ENCODE results near the gene FOXP4. TPM values are rescaled to one million over a fixed set of nuclear protein-coding genes. Genes with fewer than 3 reads are reported as not detected.

Gene FOXP4
- total and polyA plus RNA-seq, 2 of the 13 experiments (the other 11 are each of a cell fraction or from before 2014, with no cell fraction given), result 11.0 to 12.4 TPM

- TF ChIP-seq ARID4A (CRISPR knock-in tag; IDR thresholded peaks at IDR 0.05; ENCODE audit: borderline replicate concordance), result peak; percentile 57; the same call in 1 of the 2 replicates
- no peak for TF ChIP-seq ZNF274 (CRISPR knock-in tag; IDR thresholded peaks at IDR 0.05)
- no peak for TF ChIP-seq ZNF343 (CRISPR knock-in tag; IDR thresholded peaks at IDR 0.05)
- TF ChIP-seq ZFX (CRISPR knock-in tag; IDR thresholded peaks at IDR 0.05; ENCODE audit: low read depth), result peak; percentile 74
- no peak for TF ChIP-seq FLYWCH1 (CRISPR knock-in tag; IDR thresholded peaks at IDR 0.05)
- no peak for TF ChIP-seq HHEX (CRISPR knock-in tag; IDR thresholded peaks at IDR 0.05)
- no peak for TF ChIP-seq PRDM10 (CRISPR knock-in tag; IDR thresholded peaks at IDR 0.05; ENCODE audit: low read depth)
- TF ChIP-seq ZNF652 (CRISPR knock-in tag; IDR thresholded peaks at IDR 0.05; ENCODE audit: borderline replicate concordance, low read depth), result no peak
- TF ChIP-seq ZMYM2 (CRISPR knock-in tag; IDR thresholded peaks at IDR 0.05), result 0 out of 2 replicates have a peak, but pooled peaks have one; percentile 21
- TF ChIP-seq ZNF691 (CRISPR knock-in tag; IDR thresholded peaks at IDR 0.05; ENCODE audit: borderline replicate concordance, low read depth), result peak; percentile 58; the same call in 1 of the 2 replicates
- peak; percentile 55; the same call in 1 of the 2 replicates for TF ChIP-seq ZNF430 (CRISPR knock-in tag; IDR thresholded peaks at IDR 0.05)
- TF ChIP-seq DPF2 (CRISPR knock-in tag; IDR thresholded peaks at IDR 0.05; ENCODE audit: borderline replicate concordance, low read depth), result 0 out of 2 replicates have a peak, but pooled peaks have one; percentile 28
- TF ChIP-seq RCOR2 (CRISPR knock-in tag; IDR thresholded peaks at IDR 0.05), result no peak
- no peak for TF ChIP-seq ARNT2 (CRISPR knock-in tag; IDR thresholded peaks at IDR 0.05; ENCODE audit: low read depth)
- no peak for TF ChIP-seq ZNF572 (CRISPR knock-in tag; IDR thresholded peaks at IDR 0.05)
- TF ChIP-seq ZNF777 (CRISPR knock-in tag; IDR thresholded peaks at IDR 0.05), result no peak
- TF ChIP-seq FOXK1 (CRISPR knock-in tag; IDR thresholded peaks at IDR 0.05; ENCODE audit: borderline replicate concordance, low read depth), result no peak
- TF ChIP-seq ZNF850 (CRISPR knock-in tag; conservative IDR thresholded peaks at IDR 0.05), result no peak
- TF ChIP-seq TFE3 (CRISPR knock-in tag; IDR thresholded peaks at IDR 0.05), result no peak
- TF ChIP-seq SMC3 (IDR thresholded peaks at IDR 0.05; ENCODE audit: low read length), result no peak
- TF ChIP-seq SP4 (CRISPR knock-in tag; IDR thresholded peaks at IDR 0.05), result peak; percentile 74
- no peak for TF ChIP-seq SIX1 (CRISPR knock-in tag; IDR thresholded peaks at IDR 0.05; ENCODE audit: borderline replicate concordance)
Observed at GRCh38 chr6:41524634-41525011, 21.6 kb upstream of the FOXP4 start (continued).

Measured in HepG2 (cell line).